GM12864 (cell line): ENCODE results near the gene NAPB.
A peak's percentile ranks its signal among the peaks of the same experiment; 100 is the strongest.
"Not testable (repeated sequence)": the region's sequence is repeated elsewhere in the genome, so short reads cannot be mapped to it uniquely, and the experiment has no call there.

Experiments
- DNase-seq: peaks from one replicate; pipeline ENCODE4 v3.0.0-alpha.2; 2011; ENCODE audit warnings: low read depth
- H3K4me3 ChIP-seq: 2 replicates; pipeline ENCODE4 v1.5.1; 2011; ENCODE audit warnings: mild to moderate bottlenecking, low read depth, low read length, control low read depth
- TF ChIP-seq, protein P1 (sequence below): IDR thresholded peaks from 2 replicates; pipeline ENCODE4 v1.5.1; 2011; ENCODE audit warnings: low read depth, mild to moderate bottlenecking, moderate library complexity, low read length, control low read depth, inconsistent platforms; ENCODE audit errors: missing control alignments

The NAPB gene

DNA sequence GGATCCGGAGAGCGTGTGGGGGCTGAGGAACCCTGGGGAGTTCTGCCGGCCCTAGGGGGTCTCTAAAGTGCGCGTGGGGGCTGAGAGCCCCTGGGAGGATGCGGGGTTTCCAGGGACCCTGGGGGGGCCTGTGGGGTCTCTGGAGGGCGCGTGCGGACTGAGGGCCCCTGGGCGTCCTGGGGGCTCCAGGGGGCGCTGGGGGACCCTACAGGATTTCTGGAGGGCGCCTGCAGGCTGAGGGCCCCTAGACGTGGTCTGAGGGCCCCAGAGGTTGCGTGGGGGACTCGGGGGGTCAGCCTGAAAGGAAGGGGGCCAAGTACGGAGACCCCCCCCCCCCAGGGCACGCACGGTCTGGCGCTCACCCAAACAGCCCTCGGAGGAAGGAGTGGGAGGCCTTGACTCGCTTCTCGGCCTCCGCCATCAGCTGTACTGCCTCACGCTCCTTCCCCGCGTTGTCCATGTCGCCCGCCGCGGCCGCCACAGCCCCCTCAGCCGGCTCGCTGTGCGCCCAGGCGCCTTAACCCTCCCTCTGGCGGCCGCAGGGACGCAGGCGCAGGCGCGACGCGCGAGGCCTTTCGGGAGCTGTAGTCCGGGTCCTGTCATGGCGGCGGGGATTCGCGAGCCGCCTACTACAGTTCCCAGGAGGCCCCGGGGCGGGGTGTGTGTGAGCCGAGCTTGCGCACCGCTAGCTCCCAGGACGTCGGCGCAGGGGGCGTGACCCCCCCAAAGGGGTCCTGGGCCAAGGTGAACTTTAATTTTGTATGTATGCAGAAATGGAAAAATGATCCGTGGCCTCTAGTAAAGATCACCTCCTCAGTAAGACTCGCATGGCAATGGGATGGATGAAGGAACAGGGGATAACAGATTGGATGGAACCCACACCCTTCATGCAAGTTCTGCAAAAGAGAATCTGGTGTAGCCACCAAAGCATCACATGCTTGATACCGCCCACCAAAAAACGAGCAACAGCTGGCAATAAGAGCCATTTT lies at the start of gene NAPB:
Gene NAPB, minus strand, starts transcription at position 546 of the 989 bp plus-strand sequence. Its CDS starts 86 bp downstream, at position 460.
- TF ChIP-seq, protein P1, sequence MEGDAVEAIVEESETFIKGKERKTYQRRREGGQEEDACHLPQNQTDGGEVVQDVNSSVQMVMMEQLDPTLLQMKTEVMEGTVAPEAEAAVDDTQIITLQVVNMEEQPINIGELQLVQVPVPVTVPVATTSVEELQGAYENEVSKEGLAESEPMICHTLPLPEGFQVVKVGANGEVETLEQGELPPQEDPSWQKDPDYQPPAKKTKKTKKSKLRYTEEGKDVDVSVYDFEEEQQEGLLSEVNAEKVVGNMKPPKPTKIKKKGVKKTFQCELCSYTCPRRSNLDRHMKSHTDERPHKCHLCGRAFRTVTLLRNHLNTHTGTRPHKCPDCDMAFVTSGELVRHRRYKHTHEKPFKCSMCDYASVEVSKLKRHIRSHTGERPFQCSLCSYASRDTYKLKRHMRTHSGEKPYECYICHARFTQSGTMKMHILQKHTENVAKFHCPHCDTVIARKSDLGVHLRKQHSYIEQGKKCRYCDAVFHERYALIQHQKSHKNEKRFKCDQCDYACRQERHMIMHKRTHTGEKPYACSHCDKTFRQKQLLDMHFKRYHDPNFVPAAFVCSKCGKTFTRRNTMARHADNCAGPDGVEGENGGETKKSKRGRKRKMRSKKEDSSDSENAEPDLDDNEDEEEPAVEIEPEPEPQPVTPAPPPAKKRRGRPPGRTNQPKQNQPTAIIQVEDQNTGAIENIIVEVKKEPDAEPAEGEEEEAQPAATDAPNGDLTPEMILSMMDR = peak; percentile 29
- H3K4me3 ChIP-seq = peak within 1 kb of the TSS; percentile 82
- DNase-seq = peak; percentile 74

DNA sequence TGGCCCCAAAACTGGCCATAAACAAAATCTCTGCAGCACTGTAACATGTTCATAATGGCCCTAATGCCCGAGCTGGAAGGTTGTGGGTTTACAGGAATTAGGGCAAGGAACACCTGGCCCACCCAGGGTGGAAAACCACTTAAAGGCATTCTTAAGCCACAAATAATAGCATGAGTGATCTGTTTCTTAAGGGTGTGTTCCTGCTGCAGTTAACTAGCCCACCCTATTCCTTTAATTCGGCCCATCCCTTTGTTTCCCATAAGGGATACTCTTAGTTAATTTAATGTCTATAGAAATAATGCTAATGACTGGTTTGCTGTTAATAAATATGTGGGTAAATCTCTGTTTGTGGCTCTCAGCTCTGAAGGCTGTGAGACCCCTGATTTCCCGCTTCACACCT lies 45.7 kb upstream of the NAPB start:
- not testable (repeated sequence) for DNase-seq, H3K4me3 ChIP-seq

DNA sequence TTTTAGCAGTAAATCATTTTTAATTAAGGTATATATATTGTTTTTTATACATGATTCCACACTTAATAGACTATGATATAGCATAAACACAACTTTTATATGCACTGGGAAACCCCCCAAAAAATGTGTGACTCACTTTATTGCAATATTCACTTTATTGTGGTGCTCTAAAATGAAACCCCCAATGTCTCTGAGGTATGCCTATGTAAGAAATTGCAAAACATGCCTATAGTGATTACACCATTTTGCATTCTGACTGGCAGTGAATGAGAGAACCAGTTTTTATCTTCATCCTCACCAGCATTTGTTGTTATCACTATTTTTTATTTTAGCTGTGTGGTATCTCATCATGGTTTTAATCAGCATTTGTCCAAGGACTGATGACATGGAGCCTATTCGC lies 39.9 kb upstream of the NAPB start:
- H3K4me3 ChIP-seq = no peak overlapping the region
- no peak for DNase-seq
- TF ChIP-seq, protein P1 = no peak

DNA sequence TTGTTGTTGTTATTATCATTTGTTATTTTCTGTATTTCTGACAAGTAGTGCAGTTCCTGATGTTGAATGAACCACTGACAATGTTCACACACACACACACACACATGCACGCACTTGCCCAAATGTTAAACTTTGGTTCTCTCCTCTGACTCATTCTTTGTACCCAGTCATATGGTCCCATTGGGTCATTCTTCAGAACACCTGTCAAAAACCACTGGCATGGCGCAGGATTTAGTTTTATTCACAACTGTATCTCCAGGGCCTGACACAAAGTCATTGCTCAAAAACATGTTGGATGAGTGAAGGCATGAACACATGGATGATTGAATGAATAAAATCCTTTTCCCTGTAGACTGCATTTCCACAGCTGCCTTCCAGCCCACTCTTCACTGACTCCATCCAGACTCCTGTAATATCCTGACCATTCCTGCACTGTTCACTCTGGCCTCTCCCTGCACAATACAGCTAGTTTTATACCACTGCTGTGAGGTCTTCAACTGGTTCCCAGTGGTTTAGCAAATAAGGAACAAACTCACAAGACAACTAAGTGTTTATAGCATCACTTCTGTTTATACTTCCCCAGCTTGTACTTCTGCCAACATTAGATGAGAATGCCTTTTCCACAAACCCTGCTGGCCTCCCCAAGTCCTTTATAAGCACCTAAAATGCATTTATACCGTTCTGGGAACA lies 38.3 kb upstream of the NAPB start:
- no peak for DNase-seq
- TF ChIP-seq, protein P1 = no peak
- H3K4me3 ChIP-seq = no peak overlapping the region

GRCh38 chr20:23456873-23457272 lies 35.6 kb upstream of the NAPB start:
- TF ChIP-seq, protein P1 = no peak
- DNase-seq = no peak

GRCh38 chr20:23456409-23456808 lies 35.1 kb upstream of the NAPB start:
- DNase-seq = no peak
- TF ChIP-seq, protein P1 = no peak
- no peak overlapping the region for H3K4me3 ChIP-seq

More at GRCh38 chr20:23456873-23457272, 35.6 kb upstream of the NAPB start:
- H3K4me3 ChIP-seq = no peak overlapping the region

- TF ChIP-seq, protein P1 = no peak
- no peak for DNase-seq
- no peak overlapping the region for H3K4me3 ChIP-seq
Observed at GRCh38 chr20:23455639-23456038, 34.4 kb upstream of the NAPB start.
